OCI-LY7 (cell line): ENCODE data around the gene CBX2. TPM values are rescaled to one million over a fixed set of nuclear protein-coding genes. Genes with fewer than 3 reads are reported as not detected.
A peak's percentile ranks its signal among the peaks of the same experiment; 100 is the strongest.

Experiments
- BruUV-seq: library from RNA; stranded (reverse); fragments of 400-500 nt; replicated peaks from 2 replicates; lab custom pipeline; 2021; lab: Mats Ljungman, UMichigan
- CTCF ChIA-PET: fragments of 300-600 bp; sonication (Branson Sonifier 250); formaldehyde crosslinking; loops from one replicate; lab custom pipeline; 2022; ENCODE audit warnings: antibody characterized with exemption; ENCODE audit not compliant: unreplicated experiment; lab: Charles Lee
- POLR2A ChIA-PET: fragments of 300-600 bp; sonication (Branson Sonifier 250); formaldehyde crosslinking; loops from one replicate; lab custom pipeline; 2022; ENCODE audit warnings: antibody characterized with exemption; lab: Charles Lee
- DNase-seq: peaks from one replicate; pipeline ENCODE4 v3.0.0-alpha.2; 2015; ENCODE audit warnings: low spot score
- H2AFZ ChIP-seq: fragments of 200-600 bp; sonication (generic), shearing (Covaris generic); 2 replicates; pipeline ENCODE4 v1.6.1; 2014; ENCODE audit warnings: mild to moderate bottlenecking, antibody characterized with exemption, low read length, moderate library complexity
- H3K27ac ChIP-seq: fragments of 200-600 bp; sonication (generic); 2 replicates; pipeline ENCODE4 v1.5.1; 2014; ENCODE audit warnings: mixed run types, low read depth, mild to moderate bottlenecking, moderate library complexity, low read length, inconsistent platforms; ENCODE audit not compliant: poor library complexity, severe bottlenecking
- H3K36me3 ChIP-seq: fragments of 200-600 bp; sonication (generic); 2 replicates; pipeline ENCODE4 v1.6.1; 2014; ENCODE audit warnings: mild to moderate bottlenecking, antibody characterized with exemption, low read length, moderate library complexity, mixed read lengths; ENCODE audit not compliant: insufficient read depth
- H3K4me1 ChIP-seq: fragments of 200-600 bp; sonication (generic); 2 replicates; pipeline ENCODE4 v1.5.1; 2014; ENCODE audit warnings: mild to moderate bottlenecking, low read length; ENCODE audit not compliant: insufficient read depth, poor library complexity, severe bottlenecking
- H3K4me2 ChIP-seq: fragments of 200-600 bp; sonication (generic); 2 replicates; pipeline ENCODE4 v1.6.1; 2014; ENCODE audit warnings: mild to moderate bottlenecking, low read length
- H3K4me3 ChIP-seq: fragments of 200-600 bp; sonication (generic); 2 replicates; pipeline ENCODE4 v1.5.1; 2014; ENCODE audit warnings: mild to moderate bottlenecking, low read depth, low read length; ENCODE audit not compliant: poor library complexity, severe bottlenecking
- H3K79me2 ChIP-seq: fragments of 200-600 bp; sonication (generic); 2 replicates; pipeline ENCODE4 v1.6.1; 2016; ENCODE audit warnings: low read depth, mild to moderate bottlenecking, low read length, moderate library complexity, mixed read lengths; ENCODE audit not compliant: insufficient read depth
- H3K9me2 ChIP-seq: fragments of 200-600 bp; sonication (generic); 2 replicates; pipeline ENCODE4 v1.6.1; 2016; ENCODE audit warnings: mild to moderate bottlenecking, low read length, mixed read lengths; ENCODE audit not compliant: insufficient read depth
- H3K9me3 ChIP-seq: fragments of 200-600 bp; sonication (generic); 2 replicates; pipeline ENCODE4 v1.6.1; 2014; ENCODE audit warnings: mild to moderate bottlenecking, mixed run types, low read length, mixed read lengths
- H4K20me1 ChIP-seq: fragments of 200-600 bp; sonication (generic); 2 replicates; pipeline ENCODE4 v1.6.1; 2014; ENCODE audit warnings: mild to moderate bottlenecking, antibody characterized with exemption, low read length, moderate library complexity, mixed read lengths; ENCODE audit not compliant: insufficient read depth
- EZH2phosphoT487 ChIP-seq: fragments of 200-600 bp; sonication (generic); IDR thresholded peaks from 2 replicates; pipeline ENCODE4 v1.6.1; 2018; ENCODE audit warnings: low read depth, borderline replicate concordance, mild to moderate bottlenecking, mixed run types, antibody characterized with exemption, low read length, moderate library complexity, mixed read lengths
- intact Hi-C: fragments of 100-400 bp; cut with micrococcal nuclease; formaldehyde crosslinking; loops from one replicate; pipeline ENCODE4 v1.10.0; 2022; ENCODE audit not compliant: unreplicated experiment
- total RNA-seq, 2 experiments: library from RNA; depleted of rRNA in 1 of 2; stranded (reverse); fragments of >200 nt in 1 of 2; shearing (Covaris generic) in 1 of 2; gene quantifications; 2 replicates each; pipeline ENCODE4 v1.2.3, GENCODE V29; 2014 to 2022
- TF ChIP-seq, protein P1 (sequence below): fragments of 200-600 bp; sonication (generic); conservative IDR thresholded peaks from 2 replicates; pipeline ENCODE4 v1.5.1; 2014; ENCODE audit warnings: mild to moderate bottlenecking, antibody characterized with exemption, low read length, moderate library complexity, mixed read lengths

CBX2 gene
- total RNA-seq, 2 experiments from 2014 or later, result 27.9 to 29.9 TPM

DNA sequence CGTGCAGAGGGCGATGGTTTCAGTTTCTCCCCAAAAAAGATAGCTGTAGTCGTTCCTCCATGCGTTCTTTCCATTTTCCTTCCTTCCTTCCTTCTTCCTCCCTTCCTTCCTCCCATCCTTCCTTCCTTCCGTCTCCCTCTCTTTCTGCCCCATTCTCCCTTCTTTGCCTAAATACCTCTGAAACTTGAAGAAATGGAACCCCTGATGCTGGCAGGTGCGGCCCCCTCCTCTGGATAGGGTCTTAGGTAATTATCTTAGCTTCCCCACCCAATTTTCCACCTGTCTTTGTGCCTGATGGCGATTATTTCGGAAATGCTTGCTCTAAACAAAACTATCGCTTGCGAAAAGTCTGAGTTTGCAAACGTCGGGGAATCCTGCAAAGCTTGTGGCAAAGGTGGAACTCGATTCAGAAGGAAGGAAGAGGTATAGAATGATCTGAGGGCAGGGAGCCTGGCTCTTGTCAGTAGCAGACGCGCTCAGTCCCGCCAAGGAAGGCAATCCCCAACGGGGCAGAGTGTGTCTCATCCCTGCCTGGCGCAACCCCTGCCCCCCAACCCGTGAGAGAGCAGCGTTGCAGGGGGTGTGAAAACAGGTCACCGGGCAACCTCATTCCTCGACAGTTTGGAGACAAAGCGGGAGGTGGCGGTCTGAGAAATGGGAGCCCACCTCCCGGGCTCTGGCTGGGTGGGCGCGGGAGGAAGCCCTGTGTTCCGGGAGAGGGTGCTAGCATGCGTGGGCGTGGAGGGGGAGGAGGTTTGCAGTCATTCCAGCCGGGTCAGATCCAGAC is 21.8 kb downstream of the CBX2 start:
- Histone ChIP-seq H3K4me2 (peak overlapping the region; percentile 68), H4K20me1 (0 out of 2 replicates have a peak, but pooled peaks cover 1% of the 10 kb centered on the region), H3K4me1 (peaks cover 51% of the 10 kb centered on the region), H3K9me2 (no peaks in the 10 kb centered on the region), H3K36me3 (peaks cover 7% of the 10 kb centered on the region), H3K27ac (no peak overlapping the region), H2AFZ (no peak overlapping the region), H3K9me3 (no peaks in the 10 kb centered on the region), H3K79me2 (peaks cover 9% of the 10 kb centered on the region; the same call in 1 of the 2 replicates), H3K4me3 (peak overlapping the region; percentile 52)
- DNase-seq, result no peak
- TF ChIP-seq, protein P1, sequence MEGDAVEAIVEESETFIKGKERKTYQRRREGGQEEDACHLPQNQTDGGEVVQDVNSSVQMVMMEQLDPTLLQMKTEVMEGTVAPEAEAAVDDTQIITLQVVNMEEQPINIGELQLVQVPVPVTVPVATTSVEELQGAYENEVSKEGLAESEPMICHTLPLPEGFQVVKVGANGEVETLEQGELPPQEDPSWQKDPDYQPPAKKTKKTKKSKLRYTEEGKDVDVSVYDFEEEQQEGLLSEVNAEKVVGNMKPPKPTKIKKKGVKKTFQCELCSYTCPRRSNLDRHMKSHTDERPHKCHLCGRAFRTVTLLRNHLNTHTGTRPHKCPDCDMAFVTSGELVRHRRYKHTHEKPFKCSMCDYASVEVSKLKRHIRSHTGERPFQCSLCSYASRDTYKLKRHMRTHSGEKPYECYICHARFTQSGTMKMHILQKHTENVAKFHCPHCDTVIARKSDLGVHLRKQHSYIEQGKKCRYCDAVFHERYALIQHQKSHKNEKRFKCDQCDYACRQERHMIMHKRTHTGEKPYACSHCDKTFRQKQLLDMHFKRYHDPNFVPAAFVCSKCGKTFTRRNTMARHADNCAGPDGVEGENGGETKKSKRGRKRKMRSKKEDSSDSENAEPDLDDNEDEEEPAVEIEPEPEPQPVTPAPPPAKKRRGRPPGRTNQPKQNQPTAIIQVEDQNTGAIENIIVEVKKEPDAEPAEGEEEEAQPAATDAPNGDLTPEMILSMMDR, result no peak
- peak; percentile 99 for TF ChIP-seq EZH2phosphoT487
- ChIA-PET CTCF (no interaction called here), POLR2A (interaction anchor here (1.6 kb wide), 1 partner anchor 37 kb away, joined by 4 read pairs; no protein-coding TSS in a partner anchor)
- no TSS peak for BruUV-seq
- intact Hi-C loops, result loop anchor here (5.0 kb wide), 1 partner anchor 463 kb away; the partner anchor contains the start of gene RNF213

DNA sequence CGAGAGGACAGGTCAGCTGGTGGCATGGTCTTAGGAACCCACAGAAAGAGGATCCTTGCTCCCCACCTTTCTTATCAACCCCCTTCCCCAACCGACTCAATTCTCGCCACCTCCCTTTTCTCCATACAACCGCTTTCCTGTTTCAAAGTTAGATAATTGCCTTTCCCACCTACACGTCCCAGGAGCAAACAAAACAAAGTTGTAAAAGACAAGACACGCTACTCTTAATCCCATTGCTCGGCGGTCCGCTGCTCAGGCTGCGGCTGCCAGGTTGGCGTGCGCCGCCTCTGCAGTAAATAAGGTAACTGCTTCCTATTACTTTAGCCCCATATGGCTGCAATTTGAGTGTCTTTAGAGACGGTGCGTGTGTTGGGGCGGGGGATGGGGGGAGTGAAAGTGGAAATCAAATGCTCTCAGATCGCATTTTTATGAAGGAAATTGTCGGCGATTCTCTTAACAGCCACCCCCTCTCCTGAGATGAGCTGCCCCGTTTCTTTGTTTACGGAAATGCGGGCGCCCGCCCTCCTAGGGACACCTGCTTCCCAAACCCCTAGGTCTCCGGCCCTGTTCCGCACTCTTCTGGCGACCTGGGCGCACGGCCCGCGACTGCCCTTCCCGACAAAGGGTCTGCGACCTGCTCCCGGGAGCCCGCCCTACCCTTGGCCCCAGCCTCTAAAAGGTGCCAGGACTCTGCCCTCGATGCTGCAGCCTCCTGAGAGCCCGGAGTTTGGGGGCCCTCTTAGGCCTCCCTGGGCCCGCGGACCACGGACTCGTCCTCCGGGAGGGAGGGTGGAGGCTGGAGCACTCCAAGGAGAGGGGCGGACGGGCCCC is 22.6 kb downstream of the CBX2 start:
- Histone ChIP-seq H3K4me1 (peaks cover 52% of the 10 kb centered on the region), H3K36me3 (no peaks in the 10 kb centered on the region), H3K9me3 (no peaks in the 10 kb centered on the region), H2AFZ (peak overlapping the region; percentile 46; the same call in 1 of the 2 replicates), H3K4me2 (peak overlapping the region; percentile 68), H3K9me2 (no peaks in the 10 kb centered on the region), H3K79me2 (peaks cover 9% of the 10 kb centered on the region; the same call in 1 of the 2 replicates), H3K27ac (no peak overlapping the region), H3K4me3 (peak overlapping the region; percentile 52), H4K20me1 (0 out of 2 replicates have a peak, but pooled peaks cover 4% of the 10 kb centered on the region)
- POLR2A ChIA-PET, result interaction anchor here (1.6 kb wide), 1 partner anchor 36 kb away, joined by 4 read pairs; no protein-coding TSS in a partner anchor
- no TSS peak for BruUV-seq
- intact Hi-C loops, result no loop called here
- CTCF ChIA-PET, result no interaction called here
- TF ChIP-seq, protein P1, result no peak
- peak; percentile 4; the same call in 1 of the 2 replicates for TF ChIP-seq EZH2phosphoT487
- DNase-seq, result peak; percentile 68
